LNCAP (cell line): ENCODE measurements around the gene MOV10L1.

Source experiments
- CTCF ChIP-seq: fragments of 450-650 bp; IDR thresholded peaks from 2 replicates; pipeline ENCODE4 v1.5.1; 2017; ENCODE audit warnings: mild to moderate bottlenecking

MOV10L1 gene

DNA sequence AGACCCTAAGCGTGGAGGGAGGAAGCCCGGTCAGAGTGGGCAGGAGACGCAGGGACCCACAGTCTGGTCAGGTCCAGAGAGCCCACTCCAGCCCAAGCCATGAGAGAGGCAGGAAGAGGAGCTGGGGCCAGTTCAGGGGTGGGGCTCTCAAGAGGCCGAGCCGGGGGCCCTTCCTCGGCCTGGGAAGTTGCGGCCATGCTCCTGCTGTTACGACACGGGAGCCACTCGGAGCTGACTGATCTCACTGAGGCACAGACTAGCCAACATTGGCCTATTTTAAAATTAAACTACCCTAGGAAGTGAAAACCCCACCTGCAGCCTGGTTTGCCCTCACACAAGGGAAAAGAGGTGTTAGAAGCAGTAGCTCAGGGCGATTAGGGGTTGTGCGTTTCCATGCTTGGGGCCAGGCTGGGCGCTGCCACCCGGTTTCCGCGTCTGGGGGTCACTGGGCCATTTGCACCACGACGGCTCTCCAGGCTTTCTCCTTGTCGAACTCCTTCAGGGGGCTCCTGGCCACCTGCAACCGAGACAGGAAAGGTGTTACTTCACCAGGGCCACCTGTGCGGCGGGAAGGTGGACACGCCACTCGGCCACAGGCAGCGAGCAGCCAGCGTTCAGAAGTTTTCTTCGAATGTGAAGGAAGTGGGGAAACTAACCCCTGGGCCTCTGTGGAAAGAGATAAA is 28.5 kb upstream of the MOV10L1 start:
- no peak for TF ChIP-seq CTCF

GRCh38 chr22:50061824-50062355 is 27.9 kb upstream of the MOV10L1 start:
- no peak for TF ChIP-seq CTCF

DNA sequence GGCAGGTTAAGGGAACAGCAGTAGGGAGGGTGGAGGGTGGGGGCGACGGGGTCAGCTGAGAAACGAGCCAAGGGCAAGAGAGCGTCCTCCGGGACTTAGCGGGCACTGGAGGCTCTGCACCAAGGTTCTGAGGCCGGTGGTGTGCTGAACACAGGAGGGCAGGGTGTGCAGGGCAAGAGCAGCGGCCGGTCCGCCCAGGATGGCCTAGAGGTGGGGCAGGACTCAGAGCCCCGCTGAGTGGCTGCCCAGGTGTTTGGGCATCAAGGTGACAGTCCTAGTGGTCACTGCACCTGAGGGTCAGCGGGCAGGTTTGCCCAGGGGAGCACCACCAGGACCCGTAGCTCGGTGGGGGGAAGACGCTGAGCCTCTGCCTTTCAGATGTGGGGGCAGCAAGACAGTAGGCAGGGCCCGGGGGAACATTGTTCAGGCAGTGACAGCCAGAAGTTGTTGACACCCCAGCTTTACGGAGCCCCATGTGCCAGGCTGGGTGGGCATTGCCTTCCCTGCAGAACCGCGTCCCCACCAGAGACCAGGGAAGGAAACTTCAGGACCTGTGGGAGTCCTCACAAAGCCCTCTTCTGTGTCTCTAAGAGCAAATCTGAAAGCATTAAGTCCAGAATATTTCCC is 27.2 kb upstream of the MOV10L1 start:
- no peak for TF ChIP-seq CTCF

GRCh38 chr22:50063589-50064393 is 26.0 kb upstream of the MOV10L1 start:
- no peak for TF ChIP-seq CTCF

GRCh38 chr22:50064453-50064852 is 25.4 kb upstream of the MOV10L1 start:
- no peak for TF ChIP-seq CTCF

DNA sequence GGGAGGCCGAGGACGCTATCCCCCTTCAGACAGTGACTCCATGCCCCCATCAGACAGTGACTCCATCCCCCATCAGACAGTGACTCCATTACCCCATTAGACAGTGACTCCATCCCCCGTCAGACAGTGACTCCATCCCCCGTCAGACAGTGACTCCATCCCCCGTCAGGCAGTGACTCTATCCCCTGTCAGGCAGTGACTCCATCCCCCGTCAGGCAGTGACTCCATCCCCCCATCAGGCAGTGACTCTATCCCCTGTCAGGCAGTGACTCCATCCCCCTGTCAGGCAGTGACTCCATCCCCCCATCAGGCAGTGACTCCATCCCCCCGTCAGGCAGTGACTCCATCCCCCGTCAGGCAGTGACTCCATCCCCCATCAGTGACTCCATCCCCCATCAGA is 22.6 kb upstream of the MOV10L1 start:
- no peak for TF ChIP-seq CTCF

GRCh38 chr22:50068096-50068495 is 21.7 kb upstream of the MOV10L1 start:
- TF ChIP-seq CTCF = no peak
